HG03342 (cell line): ENCODE data around the gene ZNF831.
A peak's percentile ranks its signal among the peaks of the same experiment; 100 is the strongest.

ENCODE experiments used
- ATAC-seq: cut with Tn5 transposase; IDR thresholded peaks from one replicate; pipeline ENCODE4 v1.9.1; 2021; ENCODE audit warnings: mild to moderate bottlenecking, moderate library complexity; ENCODE audit not compliant: unreplicated experiment

ZNF831 gene

GRCh38 chr20:59178983-59179595 is 15.5 kb downstream of the ZNF831 start:
- ATAC-seq: no peak

- no peak for ATAC-seq
These were observed 16.4 kb downstream of the ZNF831 start for GRCh38 chr20:59179988-59180387.

- ATAC-seq: no peak
These were observed 18.3 kb downstream of the ZNF831 start for GRCh38 chr20:59181936-59182335.

GRCh38 chr20:59182401-59183044 is 18.9 kb downstream of the ZNF831 start:
- ATAC-seq: no peak

GRCh38 chr20:59183751-59184150 is 20.1 kb downstream of the ZNF831 start:
- ATAC-seq: no peak

GRCh38 chr20:59184880-59185447 is 21.3 kb downstream of the ZNF831 start:
- ATAC-seq: no peak

- ATAC-seq: no peak
These were observed 22.2 kb downstream of the ZNF831 start for GRCh38 chr20:59185809-59186208.

DNA sequence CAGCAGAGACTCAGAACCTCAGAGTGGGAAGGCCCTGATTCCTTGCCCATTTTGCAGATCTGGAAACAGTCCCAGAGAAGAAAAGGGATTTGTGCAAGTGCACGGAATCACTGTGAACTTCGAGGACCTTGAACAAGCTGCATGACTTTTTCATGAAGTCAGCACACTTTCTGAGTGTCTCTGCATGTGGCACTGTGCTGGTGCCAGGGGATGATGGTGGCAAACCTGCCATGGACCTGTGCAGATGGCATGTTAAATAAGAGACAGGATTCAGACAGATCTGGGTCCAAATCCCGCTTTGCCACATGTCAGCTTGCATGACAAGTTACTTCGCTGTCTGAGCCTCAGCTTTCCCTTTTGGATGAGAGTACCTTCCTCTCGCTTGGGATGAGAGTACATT is 26.8 kb downstream of the ZNF831 start:
- ATAC-seq: no peak

GRCh38 chr20:59191036-59191755 is 27.6 kb downstream of the ZNF831 start:
- no peak for ATAC-seq

- no peak for ATAC-seq
These were observed 28.3 kb downstream of the ZNF831 start for GRCh38 chr20:59191756-59192532.

- no peak for ATAC-seq
These were observed 28.9 kb downstream of the ZNF831 start for GRCh38 chr20:59192533-59192896.

- ATAC-seq: no peak
These were observed 29.7 kb downstream of the ZNF831 start for GRCh38 chr20:59193325-59193724.

GRCh38 chr20:59194023-59194935 is 30.7 kb downstream of the ZNF831 start:
- ATAC-seq: no peak

- ATAC-seq: no peak
These were observed 31.8 kb downstream of the ZNF831 start for GRCh38 chr20:59195316-59195993.

GRCh38 chr20:59204165-59204894 is 40.7 kb downstream of the ZNF831 start:
- no peak for ATAC-seq

GRCh38 chr20:59205044-59205443 is 41.4 kb downstream of the ZNF831 start:
- no peak for ATAC-seq

DNA sequence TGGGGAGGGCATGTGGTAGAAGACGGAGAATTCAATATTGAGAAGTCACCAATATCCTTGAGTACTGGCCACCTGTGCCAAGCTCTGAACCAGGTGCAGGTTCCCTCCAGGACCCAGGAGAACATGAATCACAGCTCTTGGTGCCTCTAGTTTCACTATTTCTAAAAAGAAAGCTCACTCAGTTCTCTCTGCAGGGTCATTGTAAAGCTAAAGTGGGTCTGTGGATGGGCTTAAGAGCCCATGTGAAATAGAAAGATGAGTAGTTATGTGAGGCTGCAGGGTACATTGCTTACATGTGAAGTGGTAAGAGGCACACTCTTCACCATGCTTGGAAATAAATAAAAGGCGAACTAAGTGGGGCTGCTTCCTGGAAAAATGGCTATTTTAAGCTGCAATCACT is 43.6 kb downstream of the ZNF831 start:
- no peak for ATAC-seq

DNA sequence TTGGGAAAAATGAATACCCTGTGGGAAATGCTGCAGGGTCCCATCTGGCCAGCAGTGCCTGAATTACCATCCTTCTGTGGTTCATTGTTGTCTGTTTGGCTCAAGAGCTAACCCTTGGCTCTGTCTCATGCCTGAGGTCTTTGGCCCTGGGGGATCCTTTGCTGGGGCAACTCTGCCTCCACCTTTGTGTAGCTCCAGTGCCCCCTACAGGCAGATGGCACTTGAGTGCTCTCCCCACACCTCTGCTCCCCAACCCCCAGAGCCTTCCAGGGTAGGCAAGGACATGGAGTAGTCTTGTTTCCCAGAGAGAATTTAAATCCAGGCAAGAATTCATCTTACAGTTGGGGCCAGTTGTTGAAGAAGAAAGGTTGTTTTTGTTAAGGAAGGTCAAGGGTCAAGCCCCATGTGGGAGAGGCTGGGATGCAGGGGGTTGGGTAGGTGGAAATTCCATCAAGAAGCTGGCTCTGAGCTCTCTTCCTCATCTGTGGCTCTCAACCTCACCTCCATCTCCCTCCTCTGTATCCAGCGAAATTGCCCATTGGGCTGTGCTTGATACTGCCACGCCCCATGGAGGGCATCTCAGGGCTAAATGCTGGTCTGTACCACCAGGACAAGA is 44.2 kb downstream of the ZNF831 start:
- ATAC-seq: peak; percentile 58
